ENCODE data around the gene NMB.
A peak's percentile ranks its signal among the peaks of the same experiment; 100 is the strongest.

NMB gene

GRCh38 chr15:84685304-84685703 lies 27.3 kb upstream of the NMB start:
- TF ChIP-seq ZNF565 (CRISPR knock-in tag; conservative IDR thresholded peaks at IDR 0.05; ENCODE audit: low read depth) (no peak), ZFP3 (CRISPR knock-in tag; IDR thresholded peaks at IDR 0.05) (peak; percentile 20; the same call in 1 of the 2 replicates), TOX (CRISPR knock-in tag; IDR thresholded peaks at IDR 0.05; ENCODE audit: borderline replicate concordance) (no peak), ZNF70 (CRISPR knock-in tag; IDR thresholded peaks at IDR 0.05) (no peak), RARB (CRISPR knock-in tag; IDR thresholded peaks at IDR 0.05) (no peak), OSR1 (CRISPR knock-in tag; IDR thresholded peaks at IDR 0.05) (no peak), POU6F1 (CRISPR knock-in tag; IDR thresholded peaks at IDR 0.05; ENCODE audit: borderline replicate concordance, low read depth) (no peak), PPARA (CRISPR knock-in tag; IDR thresholded peaks at IDR 0.05; ENCODE audit: borderline replicate concordance) (no peak), SNAI2 (CRISPR knock-in tag; IDR thresholded peaks at IDR 0.05) (no peak)
- ATAC-seq, result peak; percentile 99

GRCh38 chr15:84684092-84684491 lies 26.1 kb upstream of the NMB start:
- no peak for TF ChIP-seq TSHZ2 (CRISPR knock-in tag; IDR thresholded peaks at IDR 0.05)
- no peak for TF ChIP-seq ZFP3 (CRISPR knock-in tag; IDR thresholded peaks at IDR 0.05)
- no peak for TF ChIP-seq OSR1 (CRISPR knock-in tag; IDR thresholded peaks at IDR 0.05)
- TF ChIP-seq ZNF565 (CRISPR knock-in tag; conservative IDR thresholded peaks at IDR 0.05; ENCODE audit: low read depth), result no peak
- TF ChIP-seq ZFP30 (CRISPR knock-in tag; IDR thresholded peaks at IDR 0.05), result no peak
- TF ChIP-seq CREB5 (CRISPR knock-in tag; IDR thresholded peaks at IDR 0.05; ENCODE audit: low read depth), result no peak
- TF ChIP-seq ZNF70 (CRISPR knock-in tag; IDR thresholded peaks at IDR 0.05), result no peak
- TF ChIP-seq PPARA (CRISPR knock-in tag; IDR thresholded peaks at IDR 0.05; ENCODE audit: borderline replicate concordance), result no peak
- TF ChIP-seq RARB (CRISPR knock-in tag; IDR thresholded peaks at IDR 0.05), result no peak
- TF ChIP-seq ZNF8 (CRISPR knock-in tag; IDR thresholded peaks at IDR 0.05), result no peak
- no peak for TF ChIP-seq SNAI2 (CRISPR knock-in tag; IDR thresholded peaks at IDR 0.05)
- no peak for TF ChIP-seq PATZ1 (CRISPR knock-in tag; IDR thresholded peaks at IDR 0.05; ENCODE audit: borderline replicate concordance)
- TF ChIP-seq ZC3H10 (CRISPR knock-in tag; IDR thresholded peaks at IDR 0.05), result no peak
- TF ChIP-seq ISL1 (CRISPR knock-in tag; IDR thresholded peaks at IDR 0.05), result no peak
- no peak for TF ChIP-seq TCF4 (CRISPR knock-in tag; IDR thresholded peaks at IDR 0.05; ENCODE audit: borderline replicate concordance)
- TF ChIP-seq GLIS3 (CRISPR knock-in tag; IDR thresholded peaks at IDR 0.05), result no peak
- no peak for TF ChIP-seq ARNTL (CRISPR knock-in tag; IDR thresholded peaks at IDR 0.05; ENCODE audit: borderline replicate concordance, low read depth)
- ATAC-seq, result no peak

GRCh38 chr15:84681831-84682230 lies 23.8 kb upstream of the NMB start:
- no peak for ATAC-seq
- TF ChIP-seq ZNF8 (CRISPR knock-in tag; IDR thresholded peaks at IDR 0.05) (no peak), ZFP3 (CRISPR knock-in tag; IDR thresholded peaks at IDR 0.05) (no peak), RARB (CRISPR knock-in tag; IDR thresholded peaks at IDR 0.05) (no peak), PATZ1 (CRISPR knock-in tag; IDR thresholded peaks at IDR 0.05; ENCODE audit: borderline replicate concordance) (no peak), CSRNP3 (CRISPR knock-in tag; IDR thresholded peaks at IDR 0.05) (no peak)
